Activated CD4-positive, alpha-beta T cell treated with anti-CD3 and anti-CD28 coated beads, Interleukin-2, amount 10 ng/mL, durations not matched to agents 7 days and 5 days (primary cell): Measurements from ENCODE around the gene RASA2. TPM values are rescaled to one million over a fixed set of nuclear protein-coding genes. Genes with fewer than 3 reads are reported as not detected.

ENCODE experiments used
- CTCF ChIA-PET: fragments of 350-600 bp; sonication (Branson Sonifier 250); formaldehyde crosslinking; loops from one replicate; lab custom pipeline; 2021; ENCODE audit warnings: antibody characterized with exemption; lab: Charles Lee
- POLR2A ChIA-PET: fragments of 350-600 bp; sonication (Branson Sonifier 250); formaldehyde crosslinking; loops from one replicate; lab custom pipeline; 2021; ENCODE audit warnings: antibody characterized with exemption; lab: Charles Lee
- DNase-seq: peaks from one replicate; pipeline ENCODE4 v3.0.0-alpha.2; 2020
- H3K27ac Mint-ChIP-seq: one replicate; pipeline ENCODE4 v1.8.0; 2021; ENCODE audit warnings: mild to moderate bottlenecking, moderate library complexity, mixed read lengths
- H3K27me3 Mint-ChIP-seq: one replicate; pipeline ENCODE4 v1.8.0; 2021; ENCODE audit warnings: mixed read lengths
- H3K36me3 Mint-ChIP-seq: one replicate; pipeline ENCODE4 v1.8.0; 2021; ENCODE audit warnings: low read depth, mixed read lengths
- H3K4me1 Mint-ChIP-seq: one replicate; pipeline ENCODE4 v1.8.0; 2021; ENCODE audit warnings: mixed read lengths
- H3K4me3 Mint-ChIP-seq: one replicate; pipeline ENCODE4 v1.8.0; 2021; ENCODE audit warnings: mild to moderate bottlenecking, moderate library complexity, mixed read lengths
- H3K9me3 Mint-ChIP-seq: one replicate; pipeline ENCODE4 v1.8.0; 2021; ENCODE audit warnings: mixed read lengths
- total RNA-seq, 2 experiments: library from RNA; stranded (reverse); gene quantifications; one replicate each; pipeline ENCODE4 v1.2.3, GENCODE V29; 2021

RASA2 gene
- total RNA-seq, 2 experiments from 2014 or later = 46.5 to 54.1 TPM

DNA sequence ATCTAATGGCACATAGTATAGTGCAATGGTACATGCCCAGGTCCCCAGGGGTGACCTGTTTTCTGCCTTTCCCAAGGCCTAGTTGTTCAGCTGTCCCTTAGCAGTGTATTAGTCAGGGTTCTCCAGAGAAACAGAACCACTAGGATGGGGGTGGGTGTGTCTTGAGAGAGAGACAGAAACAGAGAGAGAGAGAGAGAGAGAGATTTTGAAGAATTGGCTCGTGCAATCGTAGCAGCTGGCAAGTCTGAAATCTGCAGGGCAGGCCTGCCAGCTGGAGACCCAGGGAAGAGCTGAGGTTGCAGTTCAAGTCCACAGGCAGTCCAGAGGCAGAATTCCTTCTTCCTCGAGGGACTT, 160.7 kb downstream of the RASA2 start:
- DNase-seq = no peak
- ChIA-PET POLR2A (no interaction called here), CTCF (interaction anchor here (0.6 kb wide), 2 partner anchors 276 to 330 kb away, joined by 3 read pairs; no protein-coding TSS in a partner anchor)
- H3K4me3 Mint-ChIP-seq = no peak overlapping the region
- no peaks in the 10 kb centered on the region for H3K4me1 Mint-ChIP-seq
- no peak overlapping the region for H3K27ac Mint-ChIP-seq
- no peaks in the 10 kb centered on the region for H3K9me3 Mint-ChIP-seq
- H3K36me3 Mint-ChIP-seq = no peaks in the 10 kb centered on the region
- H3K27me3 Mint-ChIP-seq = no peaks in the 10 kb centered on the region

DNA sequence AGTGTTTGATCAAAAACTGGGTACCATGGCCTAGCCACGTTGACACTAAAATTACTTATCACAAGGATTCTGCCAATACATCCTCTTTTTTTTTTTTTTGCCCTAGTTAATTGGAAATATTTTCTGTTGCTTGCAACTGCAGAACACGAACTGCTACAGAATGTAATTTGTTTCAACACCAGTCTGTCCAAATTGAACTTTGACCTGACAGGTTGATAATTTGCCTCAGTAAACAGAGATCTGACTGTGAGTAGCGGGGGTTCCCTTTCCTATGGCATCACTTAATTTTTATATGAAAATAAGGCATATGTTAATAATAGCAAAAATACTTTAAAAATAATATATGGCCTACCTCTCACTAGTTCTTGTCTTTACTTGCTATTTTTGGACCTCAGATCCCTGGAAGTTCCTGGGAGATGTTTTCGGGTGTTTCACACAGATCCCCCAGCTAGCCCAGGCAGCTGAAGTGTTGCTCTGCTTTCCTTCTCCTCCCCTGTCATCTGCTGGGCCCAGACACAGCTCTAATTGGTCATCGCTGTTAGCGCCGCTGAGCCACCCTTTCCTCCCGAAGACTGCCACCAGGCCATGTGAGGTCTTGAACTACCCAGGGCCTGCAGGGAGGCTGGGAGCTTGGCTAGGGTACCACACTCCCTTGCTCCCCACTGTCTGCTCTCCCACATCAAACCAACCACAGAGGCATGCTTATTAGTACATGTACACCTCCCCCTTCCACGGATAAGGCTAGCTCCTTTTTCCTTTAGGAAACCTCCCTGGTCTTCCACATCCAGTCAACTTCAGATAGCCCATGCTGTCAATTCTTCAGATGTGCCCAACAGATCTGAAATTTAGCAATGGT, 161.5 kb downstream of the RASA2 start:
- POLR2A ChIA-PET = no interaction called here
- H3K9me3 Mint-ChIP-seq = no peaks in the 10 kb centered on the region
- DNase-seq = no peak
- no peak overlapping the region for H3K27ac Mint-ChIP-seq
- no peaks in the 10 kb centered on the region for H3K4me1 Mint-ChIP-seq
- CTCF ChIA-PET = interaction anchor here (0.9 to 1.2 kb wide), 2 partner anchors 9 to 13 kb away, joined by 3 read pairs; no protein-coding TSS in a partner anchor
- H3K4me3 Mint-ChIP-seq = no peak overlapping the region
- no peaks in the 10 kb centered on the region for H3K27me3 Mint-ChIP-seq
- H3K36me3 Mint-ChIP-seq = no peaks in the 10 kb centered on the region

DNA sequence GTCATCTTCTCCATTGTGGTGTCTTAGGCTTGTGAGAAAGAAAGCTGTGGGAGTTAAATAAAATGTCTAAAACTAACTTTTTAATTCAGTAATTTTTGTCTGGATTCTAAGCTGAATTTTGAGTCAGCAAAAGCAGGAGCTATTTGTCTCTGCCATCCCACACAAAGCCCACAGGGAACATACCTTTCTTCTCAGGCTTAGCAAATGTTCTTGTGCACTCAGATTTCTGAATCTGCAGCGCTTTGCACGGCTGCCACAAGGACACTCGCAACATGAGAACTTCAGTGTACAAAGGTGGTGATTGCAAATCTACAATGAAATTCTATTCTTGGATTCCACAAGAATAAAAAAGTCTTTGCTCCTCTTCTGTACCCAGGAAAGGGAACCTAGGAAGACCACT, 163.0 kb downstream of the RASA2 start:
- POLR2A ChIA-PET = interaction anchor here (0.7 kb wide), 1 partner anchor 38 kb away, joined by 4 read pairs; no protein-coding TSS in a partner anchor
- Mint-ChIP-seq H3K4me1 (no peaks in the 10 kb centered on the region), H3K27ac (no peak overlapping the region), H3K36me3 (no peaks in the 10 kb centered on the region), H3K9me3 (no peaks in the 10 kb centered on the region), H3K4me3 (no peak overlapping the region), H3K27me3 (no peaks in the 10 kb centered on the region)
- no peak for DNase-seq
- CTCF ChIA-PET = interaction anchor here (0.6 kb wide), 1 partner anchor 962 kb away, joined by 3 read pairs; no protein-coding TSS in a partner anchor

DNA sequence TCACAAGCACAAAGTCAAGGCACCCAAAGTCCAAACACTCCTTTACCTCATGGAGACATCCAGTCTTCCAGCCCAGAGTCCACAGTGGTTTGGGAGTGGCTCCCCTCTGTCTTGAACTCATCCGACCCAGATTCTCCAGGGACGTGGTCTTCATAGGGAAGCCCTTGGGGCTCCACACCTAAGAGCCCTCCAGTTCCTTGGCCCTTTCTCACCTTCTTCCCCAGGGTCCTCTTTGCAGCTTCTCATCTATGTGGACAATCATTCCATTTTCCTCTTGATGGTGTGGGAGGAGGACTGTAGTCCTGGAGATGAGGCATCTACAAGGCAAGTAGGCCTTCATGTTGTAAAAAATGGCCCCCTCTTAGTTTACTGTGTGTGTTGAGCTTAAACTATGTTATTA, 164.0 kb downstream of the RASA2 start:
- no peaks in the 10 kb centered on the region for H3K9me3 Mint-ChIP-seq
- no peaks in the 10 kb centered on the region for H3K4me1 Mint-ChIP-seq
- H3K27me3 Mint-ChIP-seq = no peaks in the 10 kb centered on the region
- ChIA-PET CTCF (no interaction called here), POLR2A (no interaction called here)
- H3K36me3 Mint-ChIP-seq = no peaks in the 10 kb centered on the region
- H3K4me3 Mint-ChIP-seq = no peak overlapping the region
- H3K27ac Mint-ChIP-seq = no peak overlapping the region
- DNase-seq = no peak

DNA sequence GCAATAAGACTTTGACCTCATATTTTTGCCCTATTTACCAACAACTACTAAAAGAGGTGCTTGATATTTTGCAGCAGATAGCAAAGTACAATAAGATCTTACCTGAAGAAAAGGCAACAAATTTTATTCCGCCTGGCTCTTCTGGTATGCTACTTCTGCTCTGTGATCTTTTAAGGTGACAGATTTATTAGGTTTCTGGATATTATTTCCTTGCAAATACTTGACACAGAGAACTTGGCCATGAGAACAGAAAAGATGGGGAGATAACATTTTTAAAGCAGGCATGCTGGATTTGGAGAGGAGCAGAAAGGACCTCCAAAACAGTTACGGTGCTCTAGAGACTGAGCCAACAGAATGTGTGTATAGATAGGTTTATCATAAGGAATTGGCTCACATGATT, 164.6 kb downstream of the RASA2 start:
- H3K36me3 Mint-ChIP-seq = no peaks in the 10 kb centered on the region
- H3K4me1 Mint-ChIP-seq = no peaks in the 10 kb centered on the region
- ChIA-PET POLR2A (no interaction called here), CTCF (no interaction called here)
- H3K27me3 Mint-ChIP-seq = peaks cover 2% of the 10 kb centered on the region
- no peak overlapping the region for H3K27ac Mint-ChIP-seq
- H3K4me3 Mint-ChIP-seq = no peak overlapping the region
- no peak for DNase-seq
- no peaks in the 10 kb centered on the region for H3K9me3 Mint-ChIP-seq

DNA sequence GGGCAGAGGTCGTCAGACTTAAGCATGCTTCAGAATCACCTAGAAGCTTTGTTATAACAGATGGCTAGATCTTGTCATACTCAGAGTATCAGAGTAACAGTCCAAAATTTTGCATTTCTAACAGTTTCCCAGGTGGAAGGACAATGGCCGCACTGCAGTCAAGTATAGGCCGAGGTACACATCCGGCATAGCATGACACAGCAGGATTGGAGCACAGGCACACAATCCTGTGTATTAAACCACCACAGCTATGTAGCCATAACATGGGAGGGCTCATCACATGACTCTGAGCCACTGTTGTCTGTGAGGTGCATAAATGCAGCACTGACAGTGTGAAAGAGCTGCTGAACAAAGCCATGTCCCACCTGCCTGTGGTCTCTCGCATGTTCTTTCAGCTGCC, 165.5 kb downstream of the RASA2 start:
- Mint-ChIP-seq H3K4me1 (no peaks in the 10 kb centered on the region), H3K9me3 (peaks cover 4% of the 10 kb centered on the region), H3K27ac (no peak overlapping the region), H3K36me3 (no peaks in the 10 kb centered on the region), H3K27me3 (peaks cover 9% of the 10 kb centered on the region), H3K4me3 (no peak overlapping the region)
- ChIA-PET POLR2A (no interaction called here), CTCF (interaction anchor here (0.8 kb wide), 1 partner anchor 66 kb away, joined by 3 read pairs; no protein-coding TSS in a partner anchor)
- DNase-seq = no peak

DNA sequence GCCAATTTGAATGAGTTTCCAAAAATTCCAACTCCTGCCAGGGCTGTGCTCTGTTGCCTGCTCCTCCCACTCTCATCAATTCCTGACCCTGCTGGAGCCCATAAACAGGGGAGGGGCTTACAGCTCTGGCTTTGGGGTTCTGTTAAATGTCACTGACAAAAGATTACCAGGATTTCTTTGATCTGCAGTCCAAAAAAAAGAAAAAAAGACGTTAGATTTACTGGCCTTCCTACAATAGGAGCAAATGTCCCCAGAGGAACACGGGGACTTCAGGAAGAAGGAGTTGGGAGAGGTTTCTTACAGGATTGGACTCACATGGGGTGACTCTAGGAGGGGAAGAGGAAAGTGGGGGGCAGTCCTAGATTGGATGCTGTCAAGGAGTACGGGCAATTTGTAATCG, 167.0 kb downstream of the RASA2 start:
- Mint-ChIP-seq H3K27me3 (peaks cover 24% of the 10 kb centered on the region), H3K4me3 (no peak overlapping the region), H3K9me3 (peaks cover 4% of the 10 kb centered on the region), H3K36me3 (no peaks in the 10 kb centered on the region), H3K4me1 (no peaks in the 10 kb centered on the region), H3K27ac (no peak overlapping the region)
- DNase-seq = no peak
- POLR2A ChIA-PET = no interaction called here
- CTCF ChIA-PET = no interaction called here

DNA sequence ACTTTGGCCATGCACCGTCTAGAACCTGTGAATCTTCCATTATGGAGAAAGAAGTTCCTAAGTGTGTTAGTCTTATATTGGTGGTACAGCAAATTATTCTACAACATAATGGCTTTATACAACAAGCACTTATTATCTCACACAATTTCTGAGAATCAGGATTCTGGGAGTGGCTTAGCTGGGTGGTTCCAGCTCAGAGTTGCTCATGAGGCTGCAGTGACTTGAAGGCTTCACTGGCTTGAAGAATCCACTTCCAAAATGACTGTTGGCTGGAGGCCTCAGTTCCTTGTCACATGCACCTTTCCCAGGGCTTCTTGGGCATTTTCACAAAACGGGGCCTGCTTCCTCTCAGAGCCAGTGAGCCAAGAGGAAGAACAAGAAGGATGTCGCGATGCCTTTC, 169.0 kb downstream of the RASA2 start:
- CTCF ChIA-PET = no interaction called here
- no peak overlapping the region for H3K27ac Mint-ChIP-seq
- POLR2A ChIA-PET = no interaction called here
- peaks cover 40% of the 10 kb centered on the region for H3K27me3 Mint-ChIP-seq
- H3K36me3 Mint-ChIP-seq = no peaks in the 10 kb centered on the region
- peaks cover 9% of the 10 kb centered on the region for H3K4me1 Mint-ChIP-seq
- peaks cover 4% of the 10 kb centered on the region for H3K9me3 Mint-ChIP-seq
- no peak overlapping the region for H3K4me3 Mint-ChIP-seq
- DNase-seq = no peak

DNA sequence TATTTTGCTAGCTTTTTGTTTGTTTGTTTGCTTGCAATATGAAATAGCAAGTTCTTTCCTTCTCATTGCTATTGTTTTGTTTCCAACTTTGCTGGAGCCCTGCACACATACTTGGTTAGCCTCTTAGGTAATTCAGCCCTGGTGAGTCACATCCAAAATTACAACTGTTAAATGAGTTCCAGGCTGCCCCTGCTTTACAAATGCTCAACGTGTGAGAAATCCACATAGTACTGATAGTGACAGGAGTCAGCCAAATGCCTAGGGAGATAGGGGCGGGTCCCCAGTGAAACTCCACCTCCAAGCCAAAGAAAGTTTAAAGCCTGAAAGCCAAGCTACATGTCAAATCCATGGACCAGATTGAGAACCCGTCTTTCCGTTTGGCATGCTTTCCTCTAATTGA, 169.9 kb downstream of the RASA2 start:
- no peaks in the 10 kb centered on the region for H3K36me3 Mint-ChIP-seq
- no peak overlapping the region for H3K4me3 Mint-ChIP-seq
- peaks cover 49% of the 10 kb centered on the region for H3K27me3 Mint-ChIP-seq
- H3K4me1 Mint-ChIP-seq = peaks cover 9% of the 10 kb centered on the region
- ChIA-PET POLR2A (no interaction called here), CTCF (interaction anchor here (0.6 to 1.6 kb wide), 3 partner anchors 8 to 199 kb away, joined by 3 to 7 read pairs (median 3); no protein-coding TSS in a partner anchor)
- DNase-seq = no peak
- no peak overlapping the region for H3K27ac Mint-ChIP-seq
- peaks cover 4% of the 10 kb centered on the region for H3K9me3 Mint-ChIP-seq

DNA sequence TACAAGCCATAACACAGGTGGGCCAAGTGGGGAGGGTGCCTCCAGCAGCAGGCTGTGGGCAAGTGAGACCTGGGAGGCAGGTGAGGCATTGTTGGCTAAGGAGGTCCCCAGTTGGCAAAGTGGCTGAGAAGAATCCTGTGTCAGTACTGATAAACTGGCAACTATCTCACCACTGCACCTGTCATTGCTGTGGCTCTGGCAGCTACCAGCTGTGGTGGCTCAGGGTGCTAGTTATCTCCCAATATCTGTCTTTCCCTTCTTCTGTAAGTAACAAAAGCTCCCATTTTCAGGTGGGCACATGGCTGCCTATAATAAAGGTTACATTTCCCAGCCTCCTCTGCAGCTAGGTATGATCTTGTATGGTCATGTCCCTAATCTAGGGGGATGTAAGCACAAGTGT, 170.7 kb downstream of the RASA2 start:
- H3K4me1 Mint-ChIP-seq = peaks cover 9% of the 10 kb centered on the region
- no peak overlapping the region for H3K4me3 Mint-ChIP-seq
- peaks cover 55% of the 10 kb centered on the region for H3K27me3 Mint-ChIP-seq
- peaks cover 4% of the 10 kb centered on the region for H3K9me3 Mint-ChIP-seq
- POLR2A ChIA-PET = no interaction called here
- no peak overlapping the region for H3K27ac Mint-ChIP-seq
- CTCF ChIA-PET = interaction anchor here (0.6 to 1.6 kb wide), 4 partner anchors 9 to 200 kb away, joined by 3 to 7 read pairs (median 3); no protein-coding TSS in a partner anchor
- no peak for DNase-seq
- H3K36me3 Mint-ChIP-seq = no peaks in the 10 kb centered on the region

DNA sequence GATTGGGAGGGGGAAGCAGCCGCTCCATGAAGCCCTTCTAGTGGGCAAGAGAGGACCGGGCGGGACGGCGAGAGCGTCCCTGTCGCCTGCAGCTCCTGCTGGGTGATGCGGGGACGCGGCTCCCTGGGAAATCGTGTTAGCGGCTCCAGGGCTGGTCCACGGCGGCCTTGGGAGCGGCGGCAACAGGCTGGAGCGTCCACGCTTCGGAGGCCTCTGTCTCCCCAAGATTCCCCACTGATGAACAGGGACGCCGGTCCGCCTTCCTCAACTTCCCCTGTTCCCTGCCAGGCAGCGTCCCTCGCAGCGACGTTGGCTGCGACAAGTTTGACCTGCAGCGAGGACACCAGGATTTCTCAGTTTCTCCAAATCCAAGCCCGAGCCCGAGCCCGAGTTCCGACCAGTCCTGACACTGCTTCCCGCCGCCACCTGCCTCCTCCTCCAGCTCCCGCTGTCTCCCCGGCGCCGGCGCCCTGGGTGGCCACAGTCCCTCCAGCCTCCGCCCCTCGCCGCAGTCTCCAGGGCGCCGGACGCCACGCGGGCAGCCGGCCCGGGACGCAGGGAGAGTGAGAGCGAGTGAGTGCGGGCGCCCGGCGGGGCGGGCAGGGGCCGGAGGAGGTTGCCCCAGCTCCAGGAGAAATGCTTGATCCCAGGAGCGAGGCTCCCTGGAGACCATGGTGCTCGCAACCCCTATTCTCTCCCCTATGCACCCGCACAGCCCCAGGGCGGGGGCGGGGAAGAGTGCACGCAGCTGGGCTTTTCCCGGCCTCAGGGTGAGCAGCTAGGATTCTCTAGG, 173.2 kb downstream of the RASA2 start:
- no peak for DNase-seq
- ChIA-PET POLR2A (no interaction called here), CTCF (no interaction called here)
- Mint-ChIP-seq H3K27ac (no peak overlapping the region), H3K36me3 (no peaks in the 10 kb centered on the region), H3K27me3 (peaks cover 75% of the 10 kb centered on the region), H3K9me3 (peaks cover 4% of the 10 kb centered on the region), H3K4me3 (peak overlapping the region; percentile 32), H3K4me1 (peaks cover 9% of the 10 kb centered on the region)

DNA sequence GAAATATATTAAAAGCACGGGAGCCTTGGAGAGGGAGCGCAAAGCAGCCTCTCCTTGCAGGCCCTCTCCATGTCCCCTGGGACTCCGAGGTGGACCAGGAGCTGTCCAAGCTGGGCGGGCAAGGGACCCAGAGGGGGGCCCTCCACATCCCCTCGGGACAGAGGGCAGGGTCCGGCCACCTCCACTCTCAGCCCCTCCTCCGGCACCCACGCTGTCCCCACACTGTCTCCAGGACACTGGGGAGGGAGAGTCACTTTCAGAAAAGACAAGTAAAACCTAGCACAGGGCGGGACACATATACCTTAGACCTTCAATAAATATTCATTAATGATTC, 173.8 kb downstream of the RASA2 start:
- no peak for DNase-seq
- Mint-ChIP-seq H3K27ac (no peak overlapping the region), H3K27me3 (peaks cover 75% of the 10 kb centered on the region), H3K4me3 (no peak overlapping the region), H3K4me1 (peaks cover 9% of the 10 kb centered on the region), H3K36me3 (no peaks in the 10 kb centered on the region), H3K9me3 (peaks cover 4% of the 10 kb centered on the region)
- ChIA-PET POLR2A (no interaction called here), CTCF (interaction anchor here (1.2 to 1.5 kb wide), 2 partner anchors 160 to 232 kb away, joined by 3 read pairs; no protein-coding TSS in a partner anchor)
